Breast epithelium (tissue), 4 donors: ENCODE results near the gene MACROD2. TPM values are rescaled to one million over a fixed set of nuclear protein-coding genes. Genes with fewer than 3 reads are reported as not detected.
"Not testable (repeated sequence)": the region's sequence is repeated elsewhere in the genome, so short reads cannot be mapped to it uniquely, and the experiment has no call there.

Experiments
- DNase-seq, 2 donors: peaks; one replicate each; pipeline ENCODE4 v3.0.0-alpha.2; 2019; ENCODE audit warnings: low spot score in 2 of 2
- H3K27ac ChIP-seq, 2 donors: fragments of 200-600 bp; sonication (generic) in 1 of 2; one replicate each; pipeline ENCODE4 v1.5.1; 2016 to 2019; ENCODE audit warnings: mild to moderate bottlenecking in 1 of 2
- H3K27me3 ChIP-seq, 2 donors: fragments of 200-600 bp; sonication (generic) in 1 of 2; one replicate each; pipeline versions ENCODE4 v1.5.1 to v1.6.0; 2017 to 2019; ENCODE audit warnings: control low read depth in 1 of 2, mild to moderate bottlenecking in 1 of 2
- H3K36me3 ChIP-seq: fragments of 200-600 bp; one replicate; pipeline ENCODE4 v1.5.1; 2019
- H3K4me1 ChIP-seq, 2 donors: fragments of 200-600 bp; sonication (generic); one replicate each; pipeline ENCODE4 v1.5.1; 2016 to 2019; ENCODE audit warnings: control low read depth in 1 of 2
- H3K4me3 ChIP-seq, 3 donors: fragments of 200-600 bp; sonication (generic); 1 replicate in 2 of 3; 2 replicates in 1 of 3; pipeline ENCODE4 v1.5.1; 2016 to 2019; ENCODE audit warnings: mild to moderate bottlenecking in 3 of 3, moderate library complexity in 2 of 3
- H3K9me3 ChIP-seq, 2 donors: fragments of 200-600 bp; sonication (generic) in 1 of 2; one replicate each; pipeline ENCODE4 v1.5.1; 2016 to 2019; ENCODE audit warnings: control low read depth in 1 of 2
- CTCF ChIP-seq, 3 donors: fragments of 450-650 bp; IDR thresholded peaks; one replicate each; pipeline ENCODE4 v1.5.1; 2016 to 2017; ENCODE audit warnings: antibody characterized with exemption in 3 of 3, mild to moderate bottlenecking in 3 of 3, moderate library complexity in 3 of 3
- POLR2A ChIP-seq: fragments of 450-650 bp; IDR thresholded peaks from one replicate; pipeline ENCODE4 v1.6.1; 2016; ENCODE audit warnings: antibody characterized with exemption, mild to moderate bottlenecking, moderate library complexity
- POLR2AphosphoS5 ChIP-seq, 3 donors: sonication (generic); formaldehyde crosslinking; IDR thresholded peaks; one replicate each; pipeline ENCODE4 v1.6.1; 2017; ENCODE audit warnings: antibody characterized with exemption in 3 of 3
- intact Hi-C: fragments of 100-400 bp; cut with DNase I; formaldehyde crosslinking; loops from one replicate; pipeline ENCODE4 v1.15.1; 2023; ENCODE audit warnings: low total_unique reads
- total RNA-seq, 3 donors: library from RNA; depleted of rRNA; stranded (reverse); fragments of >200 nt; gene quantifications; one replicate each; pipeline ENCODE4 v1.1.0, GENCODE V29; 2016

MACROD2 gene
- total RNA-seq, 3 donors from 2014 or later = 6.7 to 26.8 (median 8.8) TPM

- Histone ChIP-seq H3K9me3 (no peaks in the 10 kb centered on the region), H3K4me3 (no peak overlapping the region), H3K4me1 (no peaks in the 10 kb centered on the region), H3K27ac (no peak overlapping the region), H3K36me3 (no peaks in the 10 kb centered on the region), H3K27me3 (no peaks in the 10 kb centered on the region)
- no peak for TF ChIP-seq CTCF (IDR thresholded peaks at IDR 0.05)
- TF ChIP-seq POLR2A = no peak
- TF ChIP-seq POLR2AphosphoS5 (IDR thresholded peaks at IDR 0.05) = no peak
- intact Hi-C loops = no loop called here
- no peak for DNase-seq
Observed at GRCh38 chr20:16007962-16008361, 2012.6 kb downstream of the MACROD2 start.

- intact Hi-C loops = no loop called here
- Histone ChIP-seq H3K4me3 (no peak overlapping the region), H3K9me3 (no peaks in the 10 kb centered on the region), H3K4me1 (no peaks in the 10 kb centered on the region), H3K27me3 (no peaks in the 10 kb centered on the region), H3K36me3 (no peaks in the 10 kb centered on the region), H3K27ac (no peak overlapping the region)
- DNase-seq = no peak
- no peak for TF ChIP-seq POLR2A
- TF ChIP-seq CTCF (IDR thresholded peaks at IDR 0.05) = no peak
- TF ChIP-seq POLR2AphosphoS5 (IDR thresholded peaks at IDR 0.05) = no peak
Observed at GRCh38 chr20:16011056-16011455, 2015.7 kb downstream of the MACROD2 start.

GRCh38 chr20:16011519-16011918, 2016.2 kb downstream of the MACROD2 start:
- intact Hi-C loops = no loop called here
- no peak overlapping the region for H3K27ac ChIP-seq
- TF ChIP-seq CTCF (IDR thresholded peaks at IDR 0.05) = no peak
- no peak for TF ChIP-seq POLR2A
- TF ChIP-seq POLR2AphosphoS5 (IDR thresholded peaks at IDR 0.05) = no peak
- DNase-seq = no peak
- no peak overlapping the region for H3K4me3 ChIP-seq
- no peaks in the 10 kb centered on the region for H3K4me1 ChIP-seq
- H3K9me3 ChIP-seq = no peaks in the 10 kb centered on the region
- H3K36me3 ChIP-seq = no peaks in the 10 kb centered on the region
- H3K27me3 ChIP-seq = no peaks in the 10 kb centered on the region

- H3K4me3 ChIP-seq, H3K36me3 ChIP-seq, H3K4me1 ChIP-seq, H3K27ac ChIP-seq, DNase-seq, H3K27me3 ChIP-seq, H3K9me3 ChIP-seq, intact Hi-C loops: not testable (repeated sequence)
Observed at GRCh38 chr20:16012934-16013333, 2017.6 kb downstream of the MACROD2 start.

- Histone ChIP-seq H3K4me1 (no peaks in the 10 kb centered on the region), H3K27ac (no peak overlapping the region), H3K27me3 (no peaks in the 10 kb centered on the region), H3K9me3 (no peaks in the 10 kb centered on the region), H3K4me3 (no peak overlapping the region), H3K36me3 (no peaks in the 10 kb centered on the region)
- no peak for TF ChIP-seq POLR2A
- TF ChIP-seq CTCF (IDR thresholded peaks at IDR 0.05) = no peak
- TF ChIP-seq POLR2AphosphoS5 (IDR thresholded peaks at IDR 0.05) = no peak
- no peak for DNase-seq
- intact Hi-C loops = no loop called here
Observed at GRCh38 chr20:16013631-16014030, 2018.3 kb downstream of the MACROD2 start.

- no peaks in the 10 kb centered on the region for H3K4me1 ChIP-seq
- no peaks in the 10 kb centered on the region for H3K9me3 ChIP-seq
- TF ChIP-seq POLR2AphosphoS5 (IDR thresholded peaks at IDR 0.05) = no peak
- TF ChIP-seq POLR2A = no peak
- TF ChIP-seq CTCF (IDR thresholded peaks at IDR 0.05) = no peak
- H3K36me3 ChIP-seq = no peaks in the 10 kb centered on the region
- intact Hi-C loops = no loop called here
- no peaks in the 10 kb centered on the region for H3K27me3 ChIP-seq
- H3K27ac ChIP-seq = no peak overlapping the region
- H3K4me3 ChIP-seq = no peak overlapping the region
- DNase-seq = no peak
Observed at GRCh38 chr20:16014436-16014835, 2019.1 kb downstream of the MACROD2 start.
